Measurements from ENCODE around the gene KIRREL1.

DNA sequence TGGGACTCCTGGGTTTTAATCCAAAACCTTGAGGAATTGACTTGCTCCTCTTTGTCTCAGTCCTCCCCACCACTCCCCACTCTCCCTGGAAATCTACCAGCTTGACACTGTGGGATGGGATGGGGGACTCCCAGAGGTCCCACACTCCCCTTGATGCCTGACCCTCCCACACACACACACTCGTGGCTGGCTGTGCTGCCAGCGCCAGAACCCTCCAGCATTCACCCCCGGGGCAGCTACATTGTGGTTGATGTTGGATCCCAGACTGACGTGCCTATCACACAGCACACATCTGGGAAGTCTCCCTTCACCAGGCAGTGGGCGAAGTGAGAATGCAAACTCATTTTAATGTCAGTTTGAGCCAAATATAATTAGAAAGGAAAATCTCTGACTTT, 10.0 kb downstream of the KIRREL1 start:
- TF ChIP-seq, protein P1, sequence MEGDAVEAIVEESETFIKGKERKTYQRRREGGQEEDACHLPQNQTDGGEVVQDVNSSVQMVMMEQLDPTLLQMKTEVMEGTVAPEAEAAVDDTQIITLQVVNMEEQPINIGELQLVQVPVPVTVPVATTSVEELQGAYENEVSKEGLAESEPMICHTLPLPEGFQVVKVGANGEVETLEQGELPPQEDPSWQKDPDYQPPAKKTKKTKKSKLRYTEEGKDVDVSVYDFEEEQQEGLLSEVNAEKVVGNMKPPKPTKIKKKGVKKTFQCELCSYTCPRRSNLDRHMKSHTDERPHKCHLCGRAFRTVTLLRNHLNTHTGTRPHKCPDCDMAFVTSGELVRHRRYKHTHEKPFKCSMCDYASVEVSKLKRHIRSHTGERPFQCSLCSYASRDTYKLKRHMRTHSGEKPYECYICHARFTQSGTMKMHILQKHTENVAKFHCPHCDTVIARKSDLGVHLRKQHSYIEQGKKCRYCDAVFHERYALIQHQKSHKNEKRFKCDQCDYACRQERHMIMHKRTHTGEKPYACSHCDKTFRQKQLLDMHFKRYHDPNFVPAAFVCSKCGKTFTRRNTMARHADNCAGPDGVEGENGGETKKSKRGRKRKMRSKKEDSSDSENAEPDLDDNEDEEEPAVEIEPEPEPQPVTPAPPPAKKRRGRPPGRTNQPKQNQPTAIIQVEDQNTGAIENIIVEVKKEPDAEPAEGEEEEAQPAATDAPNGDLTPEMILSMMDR (conservative IDR thresholded peaks at IDR 0.05; ENCODE audit: low read depth in 2 of 2): no peak
- TF ChIP-seq CREB1 (CRISPR knock-in tag; IDR thresholded peaks at IDR 0.05; ENCODE audit: low read depth) (no peak), EZH2phosphoT487 (IDR thresholded peaks at IDR 0.05; ENCODE audit: unreplicated experiment) (no peak)

All from GM23338 (cell line).